ENCODE results near the gene CHRNA4. TPM values are rescaled to one million over a fixed set of nuclear protein-coding genes. Genes with fewer than 3 reads are reported as not detected.

CHRNA4 gene
- total and polyA plus RNA-seq, 2 of the 4 experiments (the other 2 are of a cell fraction): not detected

DNA sequence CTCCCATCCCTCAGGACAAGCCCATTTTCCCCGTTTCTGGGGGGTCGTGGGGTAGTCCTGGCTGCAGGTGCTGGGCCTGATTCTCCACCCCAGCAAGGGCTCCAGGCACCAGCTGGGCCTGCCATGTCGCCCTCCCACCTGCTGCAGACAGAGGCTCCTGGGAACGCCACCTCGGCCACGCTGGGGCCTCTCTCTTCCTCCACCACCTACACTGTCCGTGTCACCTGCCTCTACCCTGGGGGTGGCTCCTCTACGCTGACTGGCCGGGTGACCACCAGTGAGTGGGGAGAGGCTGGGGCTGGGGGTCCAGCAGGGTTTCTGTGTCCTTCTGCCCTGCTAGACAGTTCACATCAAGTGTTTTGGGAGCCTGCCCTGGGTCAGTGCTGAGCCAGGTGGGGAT is 48.9 kb downstream of the CHRNA4 start:
- in situ Hi-C loops (cut with MboI; ENCODE audit: low sequenced_read_pairs): no loop called here
- POLR2A ChIA-PET (ENCODE audit: unreplicated experiment): no interaction called here

More for the DNA sequence above, 48.9 kb downstream of the CHRNA4 start:
- Histone ChIP-seq H3K9ac (ENCODE audit: low read depth, low read length) (no peak overlapping the region), H3K4me2 (ENCODE audit: low read depth, low read length) (no peak overlapping the region), H3K36me3 (ENCODE audit: control insufficient read depth, insufficient read depth, low read length) (no peaks in the 10 kb centered on the region), H2AFZ (replicated peaks; ENCODE audit: low read length, poor library complexity) (peak overlapping the region; percentile 1), H3K56ac (ENCODE audit: extremely low read depth, insufficient read depth, low read length) (no peak overlapping the region), H3K9me1 (ENCODE audit: insufficient read depth, low read length) (no peaks in the 10 kb centered on the region), H4K5ac (ENCODE audit: low read depth, low read length) (no peak overlapping the region), H3K4me3 (ENCODE audit: insufficient read depth, low read depth, low read length) (no peak overlapping the region), H3K14ac (replicated peaks; ENCODE audit: low read depth, low read length) (no peak overlapping the region), H3K9me3 (ENCODE audit: control insufficient read depth, insufficient read depth, low read length) (no peaks in the 10 kb centered on the region), H3K23ac (ENCODE audit: low read depth, low read length) (no peak overlapping the region), H3K27me3 (ENCODE audit: control insufficient read depth, insufficient read depth, low read length) (peaks cover 20% of the 10 kb centered on the region; the same call in 1 of the 2 replicates), H2BK120ac (ENCODE audit: low read depth, low read length) (no peak overlapping the region), H2BK15ac (ENCODE audit: low read depth, low read length) (no peak overlapping the region), H3K4ac (ENCODE audit: low read depth, low read length) (no peak overlapping the region), H3K79me1 (ENCODE audit: low read depth in 1 of 2, low read length in 2 of 2) (no peaks in the 10 kb centered on the region), H2BK5ac (ENCODE audit: low read depth, low read length, poor library complexity, severe bottlenecking) (no peak overlapping the region), H4K91ac (ENCODE audit: insufficient read depth, low read depth, low read length) (no peak overlapping the region), H2AK5ac (ENCODE audit: low read depth, low read length) (no peak overlapping the region), H4K8ac (ENCODE audit: low read depth in 2 of 2, low read length in 2 of 2) (no peak overlapping the region), H3K27ac (ENCODE audit: insufficient read depth, low read length) (no peak overlapping the region), H2AK9ac (replicated peaks; ENCODE audit: low read depth, low read length, poor library complexity) (no peak overlapping the region), H4K20me1 (ENCODE audit: insufficient read depth, low read length) (peaks cover 5% of the 10 kb centered on the region; the same call in 1 of the 2 replicates), H3K4me1 (ENCODE audit: control insufficient read depth, insufficient read depth, low read length) (peaks cover 9% of the 10 kb centered on the region; the same call in 1 of the 2 replicates), H3K18ac (ENCODE audit: low read depth, low read length) (no peak overlapping the region), H2BK20ac (ENCODE audit: low read depth, low read length) (no peak overlapping the region)
- CTCF ChIA-PET: no interaction called here
- TF ChIP-seq MAFK (IDR thresholded peaks at IDR 0.05; ENCODE audit: low read depth, low read length): no peak
- no peak for TF ChIP-seq CHD1 (IDR thresholded peaks at IDR 0.05; ENCODE audit: low read depth, low read length)
- no peak for TF ChIP-seq NFE2L2 (IDR thresholded peaks at IDR 0.05; ENCODE audit: low read depth, low read length)
- TF ChIP-seq MAZ (IDR thresholded peaks at IDR 0.05; ENCODE audit: borderline replicate concordance, low read depth, low read length): no peak
- TF ChIP-seq RAD21 (IDR thresholded peaks at IDR 0.05; ENCODE audit: low read length): no peak
- no peak for TF ChIP-seq SMC3 (IDR thresholded peaks at IDR 0.05; ENCODE audit: low read depth, low read length)
- TF ChIP-seq MXI1 (IDR thresholded peaks at IDR 0.05; ENCODE audit: borderline replicate concordance, low read depth, low read length): no peak
- TF ChIP-seq RFX5 (IDR thresholded peaks at IDR 0.05; ENCODE audit: low read depth, low read length): no peak
- TF ChIP-seq, protein P1, sequence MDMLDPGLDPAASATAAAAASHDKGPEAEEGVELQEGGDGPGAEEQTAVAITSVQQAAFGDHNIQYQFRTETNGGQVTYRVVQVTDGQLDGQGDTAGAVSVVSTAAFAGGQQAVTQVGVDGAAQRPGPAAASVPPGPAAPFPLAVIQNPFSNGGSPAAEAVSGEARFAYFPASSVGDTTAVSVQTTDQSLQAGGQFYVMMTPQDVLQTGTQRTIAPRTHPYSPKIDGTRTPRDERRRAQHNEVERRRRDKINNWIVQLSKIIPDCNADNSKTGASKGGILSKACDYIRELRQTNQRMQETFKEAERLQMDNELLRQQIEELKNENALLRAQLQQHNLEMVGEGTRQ (IDR thresholded peaks at IDR 0.05; ENCODE audit: low read depth, low read length): no peak
- TF ChIP-seq, protein P2, sequence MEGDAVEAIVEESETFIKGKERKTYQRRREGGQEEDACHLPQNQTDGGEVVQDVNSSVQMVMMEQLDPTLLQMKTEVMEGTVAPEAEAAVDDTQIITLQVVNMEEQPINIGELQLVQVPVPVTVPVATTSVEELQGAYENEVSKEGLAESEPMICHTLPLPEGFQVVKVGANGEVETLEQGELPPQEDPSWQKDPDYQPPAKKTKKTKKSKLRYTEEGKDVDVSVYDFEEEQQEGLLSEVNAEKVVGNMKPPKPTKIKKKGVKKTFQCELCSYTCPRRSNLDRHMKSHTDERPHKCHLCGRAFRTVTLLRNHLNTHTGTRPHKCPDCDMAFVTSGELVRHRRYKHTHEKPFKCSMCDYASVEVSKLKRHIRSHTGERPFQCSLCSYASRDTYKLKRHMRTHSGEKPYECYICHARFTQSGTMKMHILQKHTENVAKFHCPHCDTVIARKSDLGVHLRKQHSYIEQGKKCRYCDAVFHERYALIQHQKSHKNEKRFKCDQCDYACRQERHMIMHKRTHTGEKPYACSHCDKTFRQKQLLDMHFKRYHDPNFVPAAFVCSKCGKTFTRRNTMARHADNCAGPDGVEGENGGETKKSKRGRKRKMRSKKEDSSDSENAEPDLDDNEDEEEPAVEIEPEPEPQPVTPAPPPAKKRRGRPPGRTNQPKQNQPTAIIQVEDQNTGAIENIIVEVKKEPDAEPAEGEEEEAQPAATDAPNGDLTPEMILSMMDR (conservative IDR thresholded peaks at IDR 0.05; ENCODE audit: low read depth, low read length): no peak
- TF ChIP-seq, protein P3, sequence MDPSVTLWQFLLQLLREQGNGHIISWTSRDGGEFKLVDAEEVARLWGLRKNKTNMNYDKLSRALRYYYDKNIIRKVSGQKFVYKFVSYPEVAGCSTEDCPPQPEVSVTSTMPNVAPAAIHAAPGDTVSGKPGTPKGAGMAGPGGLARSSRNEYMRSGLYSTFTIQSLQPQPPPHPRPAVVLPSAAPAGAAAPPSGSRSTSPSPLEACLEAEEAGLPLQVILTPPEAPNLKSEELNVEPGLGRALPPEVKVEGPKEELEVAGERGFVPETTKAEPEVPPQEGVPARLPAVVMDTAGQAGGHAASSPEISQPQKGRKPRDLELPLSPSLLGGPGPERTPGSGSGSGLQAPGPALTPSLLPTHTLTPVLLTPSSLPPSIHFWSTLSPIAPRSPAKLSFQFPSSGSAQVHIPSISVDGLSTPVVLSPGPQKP (IDR thresholded peaks at IDR 0.05; ENCODE audit: borderline replicate concordance, low read depth, low read length): no peak
- no peak for TF ChIP-seq FOS (IDR thresholded peaks at IDR 0.05; ENCODE audit: low read depth, low read length)
- TF ChIP-seq CEBPB (IDR thresholded peaks at IDR 0.05; ENCODE audit: low read depth, low read length): no peak
- TF ChIP-seq BHLHE40 (IDR thresholded peaks at IDR 0.05; ENCODE audit: low read depth, low read length): no peak
- TF ChIP-seq RCOR1 (IDR thresholded peaks at IDR 0.05; ENCODE audit: insufficient replicate concordance, low read length): no peak
- TF ChIP-seq POLR2A (IDR thresholded peaks at IDR 0.05; ENCODE audit: low read depth, low read length): no peak
- dilution Hi-C loops (cut with HindIII; ENCODE audit: low sequenced_read_pairs, unreplicated experiment) (no loop called here), intact Hi-C loops (cut with micrococcal nuclease) (no loop called here)
- BruUV-seq (replicated peaks): no TSS peak
- WGBS, 2 experiments (ENCODE audit: extremely low coverage in 2 of 2, insufficient read length in 1 of 2): 40% methylated on average over 2 of the region's 9 CpGs; no CpG with 5 or more reads in 1 of the 2 experiments
- ATAC-seq (ENCODE audit: low read depth) (no peak), DNase-seq (no peak)
